ENCODE measurements around the gene A3GALT2. TPM values are rescaled to one million over a fixed set of nuclear protein-coding genes. Genes with fewer than 3 reads are reported as not detected.

A3GALT2 gene
- total and polyA plus RNA-seq, 12 donors, result 0.25 TPM; not detected in 11

- Histone ChIP-seq H3K27ac (peak overlapping the region; percentile 6 to 80 (median 67)), H3K27me3 (no peaks in the 10 kb centered on the region), H3K4me3 (no peak overlapping the region), H3K9me3 (no peaks in the 10 kb centered on the region), H3K36me3 (peaks cover 0 to 12% (median 0%) of the 10 kb centered on the region in 9 donors), H3K4me1 (peaks cover 47 to 88% (median 62%) of the 10 kb centered on the region in 9 donors)
- DNase-seq (peak in 1 of 2 donors; percentile 57), ATAC-seq (peak; percentile 26 to 74 (median 50))
- TF ChIP-seq CTCF (IDR thresholded peaks at IDR 0.05), result no peak
- intact Hi-C loops (cut with DNase I), result loop anchor here in 5 of 10 donors (10.0 kb wide), 4 partner anchors 93 to 237 kb away; no protein-coding TSS in a partner anchor
- WGBS, 2 donors, result 27 to 29% methylated on average over 11 of the region's 11 CpGs
Measured at GRCh38 chr1:33361532-33362235, 40.8 kb upstream of the A3GALT2 start.

GRCh38 chr1:33360367-33360766 is 39.5 kb upstream of the A3GALT2 start:
- peaks cover 39 to 75% (median 49%) of the 10 kb centered on the region in 9 donors for H3K4me1 ChIP-seq
- no peak overlapping the region for H3K27ac ChIP-seq

GRCh38 chr1:33359931-33360330 is 39.0 kb upstream of the A3GALT2 start:
- H3K9me3 ChIP-seq, result no peaks in the 10 kb centered on the region
- no peak for TF ChIP-seq CTCF (IDR thresholded peaks at IDR 0.05)
- no peak overlapping the region for H3K27ac ChIP-seq
- 71 to 86% methylated on average over 2 of the region's 2 CpGs for WGBS, 2 donors
- DNase-seq, result no peak
- peaks cover 35 to 71% (median 45%) of the 10 kb centered on the region in 9 donors for H3K4me1 ChIP-seq
- H3K36me3 ChIP-seq, result peaks cover 0 to 9% (median 0%) of the 10 kb centered on the region in 9 donors
- ATAC-seq, result no peak
- H3K27me3 ChIP-seq, result no peaks in the 10 kb centered on the region
- intact Hi-C loops (cut with DNase I), result loop anchor here in 5 of 10 donors (10.0 kb wide), 4 partner anchors 95 to 235 kb away; no protein-coding TSS in a partner anchor
- no peak overlapping the region for H3K4me3 ChIP-seq

More at GRCh38 chr1:33360367-33360766, 39.5 kb upstream of the A3GALT2 start:
- no peaks in the 10 kb centered on the region for H3K27me3 ChIP-seq
- intact Hi-C loops (cut with DNase I), result loop anchor here in 5 of 10 donors (10.0 kb wide), 4 partner anchors 94 to 236 kb away; no protein-coding TSS in a partner anchor
- 58 to 70% methylated on average over 1 of the region's 1 CpG for WGBS, 2 donors
- peaks cover 0 to 12% (median 0%) of the 10 kb centered on the region in 9 donors for H3K36me3 ChIP-seq
- no peak overlapping the region for H3K4me3 ChIP-seq
- DNase-seq (no peak), ATAC-seq (no peak)
- no peak for TF ChIP-seq CTCF (IDR thresholded peaks at IDR 0.05)
- H3K9me3 ChIP-seq, result no peaks in the 10 kb centered on the region

GRCh38 chr1:33358795-33359503 is 38.1 kb upstream of the A3GALT2 start:
- H3K36me3 ChIP-seq, result peaks cover 0 to 14% (median 0%) of the 10 kb centered on the region in 9 donors
- peaks cover 29 to 62% (median 36%) of the 10 kb centered on the region in 9 donors for H3K4me1 ChIP-seq
- 90 to 93% methylated on average over 3 of the region's 3 CpGs for WGBS, 2 donors
- no peaks in the 10 kb centered on the region for H3K27me3 ChIP-seq
- DNase-seq, result no peak
- TF ChIP-seq CTCF (IDR thresholded peaks at IDR 0.05), result no peak
- peak overlapping the region in 2 of 10 donors; percentile 25 to 27 for H3K27ac ChIP-seq
- no peak for ATAC-seq
- H3K9me3 ChIP-seq, result no peaks in the 10 kb centered on the region
- no peak overlapping the region for H3K4me3 ChIP-seq
- intact Hi-C loops (cut with DNase I), result no loop called here
